ENCODE measurements around the gene PPFIA3. TPM values are rescaled to one million over a fixed set of nuclear protein-coding genes. Genes with fewer than 3 reads are reported as not detected.

The PPFIA3 gene
- total RNA-seq, 1 experiment from 2014 or later = 56.3 TPM

DNA sequence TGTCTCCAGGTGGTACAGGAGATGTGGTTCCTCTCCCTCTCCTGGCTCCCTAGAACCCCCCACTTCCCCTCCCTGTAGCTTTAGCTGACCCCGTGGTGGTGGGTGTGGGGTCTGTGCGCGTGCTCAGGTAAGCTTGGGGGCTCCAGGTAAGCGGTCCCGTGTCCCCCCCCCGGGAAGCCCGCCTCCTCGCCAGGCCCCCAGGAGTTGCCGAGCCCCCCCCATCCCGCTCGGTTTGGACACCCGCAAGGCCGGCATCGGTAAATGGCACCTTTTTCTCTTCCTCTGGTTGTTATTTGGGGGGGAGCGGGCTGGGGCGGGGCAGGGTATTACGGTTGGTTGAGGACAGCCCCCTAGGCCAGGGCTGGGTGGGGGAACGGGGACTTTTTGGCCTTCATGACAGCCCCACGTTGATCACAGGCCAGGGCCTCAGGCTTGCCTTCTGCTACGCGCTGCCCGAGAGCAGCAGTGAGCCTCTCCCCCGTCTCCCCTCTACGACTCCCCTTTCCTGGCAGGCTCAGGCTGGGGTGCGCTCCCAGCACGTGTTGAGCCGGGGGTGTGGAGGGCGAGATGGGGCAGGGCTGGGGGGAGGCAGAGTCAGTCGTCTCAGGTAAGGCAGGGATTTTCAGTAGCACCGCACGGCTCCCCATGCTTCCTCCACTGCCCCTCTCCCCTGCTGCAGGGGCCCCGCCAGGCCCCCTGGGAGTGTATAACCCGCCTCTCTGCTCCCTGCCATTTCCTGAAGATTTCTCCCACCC is 15.8 kb upstream of the PPFIA3 start:
- Histone ChIP-seq H3K36me3 (ENCODE audit: low read depth, low read length) (peaks cover 47% of the 10 kb centered on the region), H3K4me2 (ENCODE audit: low read length) (no peak overlapping the region), H2AFZ (ENCODE audit: low read length) (no peak overlapping the region), H3F3A (ENCODE audit: low read length, unreplicated experiment) (no peaks in the 10 kb centered on the region), H3K27ac (ENCODE audit: low read length) (no peak overlapping the region), H3K4me3 (ENCODE audit: low read length) (no peak overlapping the region), H3K79me2 (ENCODE audit: low read length) (peaks cover under 1% of the 10 kb centered on the region), H3K27me3 (ENCODE audit: low read length) (no peaks in the 10 kb centered on the region), H3K9me2 (replicated peaks; ENCODE audit: low read length) (no peaks in the 10 kb centered on the region), H4K20me1 (ENCODE audit: low read length) (peaks cover 2% of the 10 kb centered on the region), H3K4me1 (ENCODE audit: insufficient read depth, low read length) (no peaks in the 10 kb centered on the region), H3K9me3 (ENCODE audit: low read length) (no peaks in the 10 kb centered on the region), H3K9ac (ENCODE audit: low read length) (no peak overlapping the region)
- POLR2A ChIA-PET (ENCODE audit: unreplicated experiment) = no interaction called here
- no peak for DNase-seq
- intact Hi-C loops (cut with micrococcal nuclease) = no loop called here
- no peak for ATAC-seq
- TF ChIP-seq EZH2phosphoT487 (IDR thresholded peaks at IDR 0.05; ENCODE audit: borderline replicate concordance, low read length) (no peak), EZH2 (IDR thresholded peaks at IDR 0.05; ENCODE audit: low read length, unreplicated experiment) (no peak)
- TF ChIP-seq, protein P1, sequence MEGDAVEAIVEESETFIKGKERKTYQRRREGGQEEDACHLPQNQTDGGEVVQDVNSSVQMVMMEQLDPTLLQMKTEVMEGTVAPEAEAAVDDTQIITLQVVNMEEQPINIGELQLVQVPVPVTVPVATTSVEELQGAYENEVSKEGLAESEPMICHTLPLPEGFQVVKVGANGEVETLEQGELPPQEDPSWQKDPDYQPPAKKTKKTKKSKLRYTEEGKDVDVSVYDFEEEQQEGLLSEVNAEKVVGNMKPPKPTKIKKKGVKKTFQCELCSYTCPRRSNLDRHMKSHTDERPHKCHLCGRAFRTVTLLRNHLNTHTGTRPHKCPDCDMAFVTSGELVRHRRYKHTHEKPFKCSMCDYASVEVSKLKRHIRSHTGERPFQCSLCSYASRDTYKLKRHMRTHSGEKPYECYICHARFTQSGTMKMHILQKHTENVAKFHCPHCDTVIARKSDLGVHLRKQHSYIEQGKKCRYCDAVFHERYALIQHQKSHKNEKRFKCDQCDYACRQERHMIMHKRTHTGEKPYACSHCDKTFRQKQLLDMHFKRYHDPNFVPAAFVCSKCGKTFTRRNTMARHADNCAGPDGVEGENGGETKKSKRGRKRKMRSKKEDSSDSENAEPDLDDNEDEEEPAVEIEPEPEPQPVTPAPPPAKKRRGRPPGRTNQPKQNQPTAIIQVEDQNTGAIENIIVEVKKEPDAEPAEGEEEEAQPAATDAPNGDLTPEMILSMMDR (conservative IDR thresholded peaks at IDR 0.05; ENCODE audit: low read depth, low read length) = no peak
- CTCF ChIA-PET = no interaction called here
- no TSS peak for BruUV-seq (replicated peaks)

DNA sequence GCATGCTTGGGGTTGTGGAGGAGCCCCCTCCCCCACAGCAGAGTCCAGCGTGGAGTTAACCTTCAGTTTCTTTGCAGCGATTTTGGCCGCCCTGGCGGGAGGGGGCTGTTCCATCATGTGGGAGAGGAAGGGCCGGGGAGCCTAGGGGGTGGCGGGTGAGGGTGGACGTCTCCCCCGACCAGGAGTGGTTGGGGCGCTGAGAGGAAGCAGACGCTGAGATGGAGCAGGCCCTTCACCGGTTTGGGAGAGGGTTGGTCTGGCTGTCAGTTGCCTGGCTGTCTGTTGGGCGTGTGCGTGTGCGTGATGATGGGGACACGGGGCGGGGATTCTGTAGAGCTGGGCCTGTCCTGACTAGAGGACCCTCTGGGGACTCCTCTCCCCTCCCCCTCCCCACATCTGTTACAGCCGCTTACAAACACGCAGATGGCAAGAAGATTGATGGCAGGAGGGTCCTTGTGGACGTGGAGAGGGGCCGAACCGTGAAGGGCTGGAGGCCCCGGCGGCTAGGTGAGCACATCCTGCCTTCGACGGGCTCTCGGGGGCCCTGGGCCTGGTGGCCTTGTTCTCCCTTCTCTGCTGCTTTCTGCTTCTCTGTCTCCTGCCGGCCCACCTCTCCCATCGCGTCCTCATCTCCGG is 15.0 kb upstream of the PPFIA3 start:
- no peaks in the 10 kb centered on the region for H3F3A ChIP-seq (ENCODE audit: low read length, unreplicated experiment)
- intact Hi-C loops (cut with micrococcal nuclease) = no loop called here
- H3K27me3 ChIP-seq (ENCODE audit: low read length) = no peaks in the 10 kb centered on the region
- H3K9me2 ChIP-seq (replicated peaks; ENCODE audit: low read length) = no peaks in the 10 kb centered on the region
- DNase-seq = no peak
- H4K20me1 ChIP-seq (ENCODE audit: low read length) = no peaks in the 10 kb centered on the region
- ChIA-PET CTCF (no interaction called here), POLR2A (ENCODE audit: unreplicated experiment) (no interaction called here)
- H3K9ac ChIP-seq (ENCODE audit: low read length) = no peak overlapping the region
- BruUV-seq (replicated peaks) = no TSS peak
- H2AFZ ChIP-seq (ENCODE audit: low read length) = no peak overlapping the region
- no peak overlapping the region for H3K4me2 ChIP-seq (ENCODE audit: low read length)
- H3K4me3 ChIP-seq (ENCODE audit: low read length) = no peak overlapping the region
- no peaks in the 10 kb centered on the region for H3K4me1 ChIP-seq (ENCODE audit: insufficient read depth, low read length)
- H3K9me3 ChIP-seq (ENCODE audit: low read length) = no peaks in the 10 kb centered on the region
- no peak for TF ChIP-seq EZH2 (IDR thresholded peaks at IDR 0.05; ENCODE audit: low read length, unreplicated experiment)
- ATAC-seq = no peak
- H3K27ac ChIP-seq (ENCODE audit: low read length) = no peak overlapping the region
- H3K79me2 ChIP-seq (ENCODE audit: low read length) = no peaks in the 10 kb centered on the region
- H3K36me3 ChIP-seq (ENCODE audit: low read depth, low read length) = peaks cover 40% of the 10 kb centered on the region

DNA sequence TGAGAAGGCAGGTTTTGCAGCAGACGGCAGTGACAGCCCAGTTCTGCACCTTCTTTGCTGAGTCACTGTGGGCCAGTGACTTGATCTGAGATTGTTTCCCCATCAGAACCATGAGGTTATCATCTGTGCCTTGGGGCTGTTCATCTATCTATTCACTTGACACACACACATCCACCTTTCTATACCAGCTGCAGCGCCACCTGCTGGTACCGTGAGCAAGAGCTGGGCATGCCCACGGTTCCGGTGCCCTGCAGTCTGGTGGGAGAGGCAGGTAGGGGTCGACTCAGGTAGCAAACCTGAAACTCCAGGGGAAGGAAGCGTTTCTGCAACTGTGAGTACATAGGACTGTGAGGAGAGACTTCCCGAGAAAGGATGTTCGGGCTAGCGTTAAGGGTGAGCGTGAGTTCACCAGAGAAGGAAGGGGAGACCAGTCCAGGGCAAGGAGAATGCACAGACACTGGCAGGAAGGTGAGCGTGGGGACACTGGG is 12.7 kb upstream of the PPFIA3 start:
- ChIA-PET CTCF (interaction anchor here (1.2 kb wide), 1 partner anchor 9 kb away, joined by 7 read pairs; no protein-coding TSS in a partner anchor), POLR2A (ENCODE audit: unreplicated experiment) (no interaction called here)
- H3K4me3 ChIP-seq (ENCODE audit: low read length) = no peak overlapping the region
- no peaks in the 10 kb centered on the region for H3K79me2 ChIP-seq (ENCODE audit: low read length)
- no peak for TF ChIP-seq EZH2 (IDR thresholded peaks at IDR 0.05; ENCODE audit: low read length, unreplicated experiment)
- TF ChIP-seq, protein P1 (conservative IDR thresholded peaks at IDR 0.05; ENCODE audit: low read depth, low read length) = peak; percentile 80
- intact Hi-C loops (cut with micrococcal nuclease) = no loop called here
- H3K27me3 ChIP-seq (ENCODE audit: low read length) = no peaks in the 10 kb centered on the region
- H3K4me1 ChIP-seq (ENCODE audit: insufficient read depth, low read length) = no peaks in the 10 kb centered on the region
- DNase-seq (peak; percentile 57), ATAC-seq (peak; percentile 53; the same call in 1 of the 2 replicates)
- H3F3A ChIP-seq (ENCODE audit: low read length, unreplicated experiment) = no peaks in the 10 kb centered on the region
- no peaks in the 10 kb centered on the region for H4K20me1 ChIP-seq (ENCODE audit: low read length)
- H3K9me2 ChIP-seq (replicated peaks; ENCODE audit: low read length) = no peaks in the 10 kb centered on the region
- no peaks in the 10 kb centered on the region for H3K9me3 ChIP-seq (ENCODE audit: low read length)
- H3K4me2 ChIP-seq (ENCODE audit: low read length) = no peak overlapping the region
- H3K9ac ChIP-seq (ENCODE audit: low read length) = no peak overlapping the region
- no TSS peak for BruUV-seq (replicated peaks)
- peaks cover 26% of the 10 kb centered on the region for H3K36me3 ChIP-seq (ENCODE audit: low read depth, low read length)
- no peak overlapping the region for H2AFZ ChIP-seq (ENCODE audit: low read length)
- no peak overlapping the region for H3K27ac ChIP-seq (ENCODE audit: low read length)

Measured in PC-3 (cell line).